Measurements from ENCODE around the gene POLN.
A peak's percentile ranks its signal among the peaks of the same experiment; 100 is the strongest.

Gene POLN

GRCh38 chr4:2066571-2067445 is 175.1 kb downstream of the POLN start:
- DNase-seq = no peak

GRCh38 chr4:2066011-2066551 is 175.8 kb downstream of the POLN start:
- no peak for DNase-seq

- DNase-seq = no peak
Measured at GRCh38 chr4:2065106-2065930, 176.6 kb downstream of the POLN start.

GRCh38 chr4:2064276-2064991 is 177.5 kb downstream of the POLN start:
- DNase-seq = no peak

GRCh38 chr4:2063557-2064275 is 178.2 kb downstream of the POLN start:
- no peak for DNase-seq

GRCh38 chr4:2062808-2063524 is 179.0 kb downstream of the POLN start:
- no peak for DNase-seq

- DNase-seq = no peak
Measured at GRCh38 chr4:2062168-2062807, 179.6 kb downstream of the POLN start.

- no peak for DNase-seq
Measured at GRCh38 chr4:2061186-2062131, 180.5 kb downstream of the POLN start.

GRCh38 chr4:2060611-2061185 is 181.2 kb downstream of the POLN start:
- DNase-seq = no peak

- DNase-seq = peak; percentile 25
Measured at GRCh38 chr4:2059726-2060602, 182.0 kb downstream of the POLN start.

- DNase-seq = peak; percentile 52
Measured at GRCh38 chr4:2059046-2059725, 182.7 kb downstream of the POLN start, which contains the start of gene NAT8L. Gene NAT8L (plus strand): TSS chr4:2059327. CDS start chr4:2059512, 185 bp downstream.

GRCh38 chr4:2058264-2059045 is 183.5 kb downstream of the POLN start:
- no peak for DNase-seq

GRCh38 chr4:2057382-2058065 is 184.4 kb downstream of the POLN start:
- no peak for DNase-seq

- no peak for DNase-seq
Measured at GRCh38 chr4:2054217-2054616, 187.7 kb downstream of the POLN start.

GRCh38 chr4:2051086-2051485 is 190.8 kb downstream of the POLN start:
- DNase-seq = no peak

GRCh38 chr4:2049811-2050210 is 192.1 kb downstream of the POLN start:
- DNase-seq = no peak
